GM10266 (cell line): ENCODE data around the gene TPRG1L.
"Not testable (repeated sequence)": the region's sequence is repeated elsewhere in the genome, so short reads cannot be mapped to it uniquely, and the experiment has no call there.

Experiments used
- DNase-seq: peaks from one replicate; pipeline ENCODE4 v3.0.0; 2012; ENCODE audit errors: extremely low spot score
- TF ChIP-seq, protein P1 (sequence below): IDR thresholded peaks from 2 replicates; pipeline ENCODE4 v1.5.1; 2012; ENCODE audit warnings: mild to moderate bottlenecking, low read depth; ENCODE audit not compliant: control insufficient read depth, insufficient read depth; ENCODE audit errors: missing control alignments

The TPRG1L gene

DNA sequence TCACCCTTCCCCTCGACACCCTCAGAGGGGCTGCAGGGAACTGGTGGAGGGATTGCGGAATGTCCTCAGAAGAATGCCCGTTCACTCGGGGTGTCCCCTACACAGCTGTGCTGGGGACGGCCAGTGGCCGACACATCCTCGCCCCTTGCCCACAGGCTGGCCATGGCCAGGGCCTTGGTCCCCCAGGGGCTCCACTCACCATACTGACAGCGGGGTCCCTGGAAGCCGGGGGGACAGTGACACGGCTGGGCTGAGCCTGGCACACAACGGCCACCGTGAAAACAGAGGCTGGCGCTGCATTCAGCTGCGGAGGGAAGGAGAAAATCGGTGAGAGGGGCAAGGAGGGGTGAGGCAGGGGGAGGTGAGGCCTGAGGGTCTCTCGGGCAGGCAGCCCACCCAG is 45.2 kb upstream of the TPRG1L start:
- DNase-seq, result no peak
- TF ChIP-seq, protein P1, sequence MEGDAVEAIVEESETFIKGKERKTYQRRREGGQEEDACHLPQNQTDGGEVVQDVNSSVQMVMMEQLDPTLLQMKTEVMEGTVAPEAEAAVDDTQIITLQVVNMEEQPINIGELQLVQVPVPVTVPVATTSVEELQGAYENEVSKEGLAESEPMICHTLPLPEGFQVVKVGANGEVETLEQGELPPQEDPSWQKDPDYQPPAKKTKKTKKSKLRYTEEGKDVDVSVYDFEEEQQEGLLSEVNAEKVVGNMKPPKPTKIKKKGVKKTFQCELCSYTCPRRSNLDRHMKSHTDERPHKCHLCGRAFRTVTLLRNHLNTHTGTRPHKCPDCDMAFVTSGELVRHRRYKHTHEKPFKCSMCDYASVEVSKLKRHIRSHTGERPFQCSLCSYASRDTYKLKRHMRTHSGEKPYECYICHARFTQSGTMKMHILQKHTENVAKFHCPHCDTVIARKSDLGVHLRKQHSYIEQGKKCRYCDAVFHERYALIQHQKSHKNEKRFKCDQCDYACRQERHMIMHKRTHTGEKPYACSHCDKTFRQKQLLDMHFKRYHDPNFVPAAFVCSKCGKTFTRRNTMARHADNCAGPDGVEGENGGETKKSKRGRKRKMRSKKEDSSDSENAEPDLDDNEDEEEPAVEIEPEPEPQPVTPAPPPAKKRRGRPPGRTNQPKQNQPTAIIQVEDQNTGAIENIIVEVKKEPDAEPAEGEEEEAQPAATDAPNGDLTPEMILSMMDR, result no peak

DNA sequence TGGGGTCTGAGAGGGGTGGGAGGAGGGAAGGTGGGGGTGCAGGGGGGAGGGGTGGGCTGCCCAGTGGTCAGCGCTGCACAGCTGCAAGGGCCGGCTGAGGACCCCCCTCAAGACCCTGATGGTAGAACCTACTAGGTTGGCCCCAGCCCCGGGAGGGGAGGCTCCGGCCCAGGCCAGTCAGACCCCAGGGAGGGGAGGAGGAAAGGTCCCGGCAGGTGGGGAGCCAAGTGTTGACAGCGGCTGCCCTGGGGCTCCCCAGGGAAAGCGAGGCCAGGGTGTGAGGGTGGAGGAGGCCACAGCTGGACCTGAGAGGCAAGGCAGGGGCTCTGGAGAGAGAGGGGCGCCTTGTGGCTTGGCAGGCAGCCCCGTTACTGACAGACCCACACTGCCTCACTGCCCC is 44.6 kb upstream of the TPRG1L start:
- TF ChIP-seq, protein P1, result no peak
- no peak for DNase-seq

DNA sequence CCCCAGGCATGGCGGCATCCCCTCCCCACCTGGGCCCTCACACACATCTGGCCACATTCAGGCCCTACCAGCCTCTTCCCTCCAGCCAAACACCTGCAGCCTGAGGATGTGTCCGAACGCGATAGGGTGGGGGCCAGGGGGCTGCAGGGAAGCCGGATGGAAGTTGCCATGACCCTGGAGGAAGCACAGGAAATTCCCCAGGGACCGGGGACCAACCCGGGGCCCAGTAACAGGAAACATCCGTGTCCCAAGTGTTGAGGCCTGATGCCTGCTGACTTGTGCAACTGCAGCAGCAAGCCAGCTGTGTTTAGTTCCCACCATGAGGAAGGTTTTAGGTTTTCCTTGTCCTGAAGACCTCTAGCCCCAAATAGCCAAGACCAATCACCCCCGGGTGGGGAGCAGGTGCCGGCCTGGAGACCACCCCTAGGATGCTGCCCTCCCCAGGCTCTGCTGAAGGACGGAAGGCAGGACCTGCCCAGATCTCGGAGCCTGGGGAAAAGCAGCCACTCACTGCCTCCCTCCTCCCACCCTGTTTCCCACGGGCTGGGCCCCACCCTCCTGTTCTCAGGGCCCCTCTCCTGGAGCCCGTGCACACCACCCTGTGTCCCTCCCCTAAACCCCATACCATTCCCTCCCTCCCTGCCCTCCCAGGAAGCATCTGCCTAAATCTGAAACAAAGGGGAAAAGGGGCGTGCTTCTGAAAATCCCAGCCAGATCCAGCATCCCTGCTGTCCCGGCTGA is 43.3 kb upstream of the TPRG1L start:
- TF ChIP-seq, protein P1, result no peak
- DNase-seq, result no peak

DNA sequence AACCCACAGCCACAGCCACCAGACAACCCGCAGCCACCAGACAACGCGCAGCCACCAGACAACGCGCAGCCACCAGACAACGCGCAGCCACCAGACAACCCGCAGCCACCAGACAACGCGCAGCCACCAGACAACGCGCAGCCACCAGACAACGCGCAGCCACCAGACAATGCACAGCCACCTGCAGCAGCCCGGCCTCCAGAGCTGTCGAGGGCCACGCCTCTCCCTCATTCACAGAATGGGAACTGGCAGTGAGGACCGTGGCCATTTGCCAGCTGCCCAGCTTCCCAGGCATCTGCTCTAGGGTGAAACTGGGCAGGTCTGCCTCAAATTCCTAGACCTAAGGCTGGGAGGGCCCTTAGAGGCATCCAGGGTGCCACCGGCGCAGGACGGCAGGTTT is 41.1 kb upstream of the TPRG1L start:
- not testable (repeated sequence) for DNase-seq

DNA sequence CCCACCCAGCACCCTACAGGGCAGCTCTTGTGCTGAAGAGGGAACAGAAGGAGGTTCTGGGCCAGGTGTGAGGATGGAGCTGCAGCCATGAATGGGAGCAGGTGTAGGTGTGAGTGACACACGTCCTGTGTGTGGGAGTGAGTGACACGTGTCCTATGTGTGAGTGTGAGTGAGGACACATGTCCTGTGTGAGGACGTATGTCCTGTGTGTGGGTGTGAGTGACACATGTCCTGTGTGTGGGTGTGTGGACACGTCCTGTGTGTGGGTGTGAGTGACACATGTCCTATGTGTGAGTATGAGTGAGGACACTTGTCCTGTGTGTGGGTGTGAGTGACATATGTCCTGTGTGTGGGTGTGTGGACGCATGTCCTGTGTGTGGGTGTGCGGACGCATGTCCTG is 39.9 kb upstream of the TPRG1L start:
- DNase-seq, result no peak
- TF ChIP-seq, protein P1, result no peak

DNA sequence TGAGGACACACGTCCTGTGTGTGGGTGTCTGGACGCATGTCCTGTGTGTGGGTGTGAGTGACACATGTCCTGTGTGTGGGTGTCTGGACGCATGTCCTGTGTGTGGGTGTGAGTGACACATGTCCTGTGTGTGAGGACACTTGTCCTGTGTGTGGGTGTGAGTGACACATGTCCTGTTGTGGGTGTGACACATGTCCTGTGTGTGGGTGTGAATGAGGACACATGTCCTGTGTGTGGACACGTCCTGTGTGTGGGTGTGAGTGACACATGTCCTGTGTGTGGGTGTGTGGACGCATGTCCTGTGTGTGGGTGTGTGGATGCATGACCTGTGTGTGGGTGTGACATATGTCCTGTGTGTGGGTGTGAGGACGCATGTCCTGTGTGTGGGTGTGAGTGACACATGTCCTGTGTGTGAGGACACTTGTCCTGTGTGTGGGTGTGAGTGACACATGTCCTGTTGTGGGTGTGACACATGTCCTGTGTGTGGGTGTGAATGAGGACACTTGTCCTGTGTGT is 39.4 kb upstream of the TPRG1L start:
- DNase-seq, result not testable (repeated sequence)

DNA sequence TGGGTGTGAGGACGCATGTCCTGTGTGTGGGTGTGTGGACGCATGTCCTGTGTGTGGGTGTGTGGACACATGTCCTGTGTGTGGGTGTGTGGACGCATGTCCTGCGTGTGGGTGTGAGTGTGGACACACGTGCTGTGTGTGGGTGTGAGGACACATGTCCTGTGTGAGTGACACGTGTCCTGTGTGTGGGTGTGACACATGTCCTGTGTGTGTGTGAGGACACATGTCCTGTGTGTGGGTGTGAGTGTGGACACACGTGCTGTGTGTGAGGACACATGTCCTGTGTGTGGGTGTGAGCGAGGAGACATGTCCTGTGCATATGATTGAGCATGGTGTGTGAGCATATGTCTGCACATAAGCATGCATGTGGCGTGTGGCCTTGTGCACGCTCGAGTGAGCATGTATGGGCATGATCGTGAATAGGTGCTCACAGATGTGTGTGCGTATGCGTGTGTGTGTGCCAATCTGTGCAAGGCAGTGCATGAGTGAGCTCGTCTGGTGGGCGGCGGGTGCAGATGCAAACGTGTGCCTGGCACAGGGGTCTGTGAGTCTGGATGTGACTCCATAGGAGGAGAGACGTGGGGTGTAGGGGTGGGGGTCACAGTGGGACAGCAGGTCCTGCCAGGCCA is 38.8 kb upstream of the TPRG1L start:
- TF ChIP-seq, protein P1, result no peak
- DNase-seq, result no peak

DNA sequence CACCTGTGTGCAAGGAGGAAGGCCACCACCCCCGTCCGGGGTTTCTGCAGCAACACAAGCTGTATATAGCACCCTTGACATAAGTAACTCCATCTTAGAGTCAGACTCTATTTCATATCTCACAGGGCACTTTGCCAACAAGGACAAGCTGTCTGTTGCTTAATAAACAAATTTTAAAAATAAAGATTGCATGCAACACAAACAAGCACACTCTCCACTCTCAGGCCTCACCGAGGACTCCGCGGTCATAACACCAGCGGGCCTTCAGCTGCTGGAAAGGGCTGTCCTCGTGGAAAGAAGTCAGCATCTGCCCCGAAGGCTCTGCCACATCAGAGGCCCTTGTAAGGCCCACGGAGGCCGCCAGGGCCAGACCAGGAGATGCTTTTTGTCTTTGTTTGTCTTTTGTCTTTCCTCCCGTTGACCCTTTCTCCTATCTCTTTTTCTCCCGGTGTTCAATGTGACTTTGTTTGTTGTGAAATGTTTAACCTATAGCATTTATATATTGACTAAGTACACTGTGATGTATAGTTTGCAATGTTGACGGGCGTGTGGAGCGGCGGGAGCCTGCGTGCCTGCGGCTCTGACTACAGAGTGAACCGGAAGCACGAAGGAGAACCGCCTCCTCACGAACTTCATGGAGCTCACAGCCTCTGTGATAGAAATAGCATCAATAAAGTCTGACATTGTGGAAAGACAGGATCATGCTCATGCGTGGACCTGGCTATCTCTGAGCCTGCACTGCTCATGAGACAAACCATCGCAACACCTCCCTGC is 37.6 kb upstream of the TPRG1L start:
- no peak for DNase-seq
- TF ChIP-seq, protein P1, result no peak
